ENCODE results near the gene ELF1.

DNA sequence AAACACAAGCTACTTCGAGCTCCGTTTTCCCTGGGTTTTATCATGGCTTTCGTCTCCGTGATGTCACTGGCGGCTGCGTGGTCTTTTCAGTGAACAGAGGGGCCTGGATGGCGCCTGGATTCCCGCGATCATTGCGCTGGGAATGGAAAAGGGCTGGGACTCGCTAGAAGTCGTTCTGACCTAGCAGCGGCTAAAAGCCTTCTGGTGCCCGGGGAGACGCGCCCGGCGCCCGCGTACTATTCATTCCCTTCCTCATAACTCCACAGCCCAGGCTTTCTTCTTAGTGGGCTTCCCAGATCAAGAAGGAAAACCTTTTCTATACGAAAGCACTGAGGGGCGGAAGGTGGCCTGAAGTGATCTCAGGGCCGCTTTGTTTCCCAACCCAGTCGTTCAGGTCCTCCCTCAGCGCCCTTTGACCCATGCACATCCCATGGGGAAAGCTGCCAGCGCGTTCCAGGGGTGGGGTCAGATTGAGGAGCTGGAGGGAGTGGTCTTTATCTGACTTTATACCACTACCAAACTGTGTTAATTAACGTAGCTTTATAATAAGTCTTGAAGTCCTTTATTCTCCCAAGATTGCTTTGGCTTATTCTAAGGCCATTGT, 96.6 kb downstream of the ELF1 start:
- TF ChIP-seq, protein P1, sequence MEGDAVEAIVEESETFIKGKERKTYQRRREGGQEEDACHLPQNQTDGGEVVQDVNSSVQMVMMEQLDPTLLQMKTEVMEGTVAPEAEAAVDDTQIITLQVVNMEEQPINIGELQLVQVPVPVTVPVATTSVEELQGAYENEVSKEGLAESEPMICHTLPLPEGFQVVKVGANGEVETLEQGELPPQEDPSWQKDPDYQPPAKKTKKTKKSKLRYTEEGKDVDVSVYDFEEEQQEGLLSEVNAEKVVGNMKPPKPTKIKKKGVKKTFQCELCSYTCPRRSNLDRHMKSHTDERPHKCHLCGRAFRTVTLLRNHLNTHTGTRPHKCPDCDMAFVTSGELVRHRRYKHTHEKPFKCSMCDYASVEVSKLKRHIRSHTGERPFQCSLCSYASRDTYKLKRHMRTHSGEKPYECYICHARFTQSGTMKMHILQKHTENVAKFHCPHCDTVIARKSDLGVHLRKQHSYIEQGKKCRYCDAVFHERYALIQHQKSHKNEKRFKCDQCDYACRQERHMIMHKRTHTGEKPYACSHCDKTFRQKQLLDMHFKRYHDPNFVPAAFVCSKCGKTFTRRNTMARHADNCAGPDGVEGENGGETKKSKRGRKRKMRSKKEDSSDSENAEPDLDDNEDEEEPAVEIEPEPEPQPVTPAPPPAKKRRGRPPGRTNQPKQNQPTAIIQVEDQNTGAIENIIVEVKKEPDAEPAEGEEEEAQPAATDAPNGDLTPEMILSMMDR (conservative IDR thresholded peaks at IDR 0.05), result no peak
- no peak for TF ChIP-seq EZH2 (IDR thresholded peaks at IDR 0.05; ENCODE audit: low read depth)

Data from PC-9 (cell line).